GM18951 (cell line): ENCODE data around the gene MPDU1.

Experiments used
- POLR2A ChIP-seq: IDR thresholded peaks from 4 replicates; pipeline ENCODE4 v1.6.1; 2011; ENCODE audit warnings: mild to moderate bottlenecking; ENCODE audit not compliant: insufficient read length, insufficient read depth; ENCODE audit errors: extremely low read depth
- in situ Hi-C: fragments of 300-500 bp; cut with MboI; formaldehyde crosslinking; loops from one replicate; pipeline ENCODE4 v1.12.0; 2022; ENCODE audit warnings: low sequenced_read_pairs, mixed read lengths, inconsistent platforms; ENCODE audit not compliant: unreplicated experiment

MPDU1 gene

DNA sequence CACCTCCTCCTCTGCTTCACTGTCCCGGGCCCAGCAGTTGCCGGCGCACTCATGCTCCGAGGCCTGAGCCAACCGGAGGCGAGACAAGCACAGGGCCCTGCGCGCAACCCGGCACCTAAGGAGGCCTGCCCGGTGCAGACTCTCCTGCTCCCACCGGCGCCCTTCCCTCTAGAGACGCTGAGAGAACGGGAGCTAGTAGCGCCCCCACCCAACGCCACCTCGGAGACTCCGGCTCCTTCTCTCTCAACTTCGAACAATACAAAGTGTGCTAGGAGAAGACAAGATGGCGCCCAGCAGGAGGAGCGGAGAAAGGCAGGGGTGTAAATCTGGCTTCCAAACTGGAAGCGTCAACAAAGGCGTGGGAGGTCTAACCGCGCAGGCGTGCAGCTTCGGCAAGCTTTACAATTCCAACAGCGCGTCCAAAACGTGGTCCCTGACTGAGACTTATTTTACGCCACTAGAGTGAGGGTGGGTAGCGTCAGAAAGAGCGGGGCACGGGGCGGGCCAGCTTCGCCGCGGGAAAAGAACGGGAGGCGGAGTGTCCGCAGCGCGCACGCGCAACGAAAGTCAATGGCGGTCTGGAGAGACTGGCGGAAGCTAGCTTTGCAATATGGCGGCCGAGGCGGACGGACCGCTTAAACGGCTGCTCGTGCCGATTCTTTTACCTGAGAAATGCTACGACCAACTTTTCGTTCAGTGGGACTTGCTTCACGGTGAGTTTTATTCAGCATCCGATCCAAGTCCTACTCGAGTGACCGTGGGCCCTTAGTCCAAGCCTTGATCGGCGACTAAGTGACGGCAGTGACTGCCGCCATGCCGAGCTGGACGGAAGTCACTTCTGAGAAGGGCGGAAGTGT, at the start of gene MPDU1:
Gene MPDU1 (plus strand): TSS at position 600 of the 857 bp plus-strand sequence. CDS start 11 bp downstream, at position 611.
- in situ Hi-C loops, result no loop called here

GRCh38 chr17:7538050-7538449, 45.6 kb upstream of the MPDU1 start:
- in situ Hi-C loops, result no loop called here
- TF ChIP-seq POLR2A, result no peak

More for the DNA sequence above, at the start of gene MPDU1:
- TF ChIP-seq POLR2A, result peak; percentile 78

DNA sequence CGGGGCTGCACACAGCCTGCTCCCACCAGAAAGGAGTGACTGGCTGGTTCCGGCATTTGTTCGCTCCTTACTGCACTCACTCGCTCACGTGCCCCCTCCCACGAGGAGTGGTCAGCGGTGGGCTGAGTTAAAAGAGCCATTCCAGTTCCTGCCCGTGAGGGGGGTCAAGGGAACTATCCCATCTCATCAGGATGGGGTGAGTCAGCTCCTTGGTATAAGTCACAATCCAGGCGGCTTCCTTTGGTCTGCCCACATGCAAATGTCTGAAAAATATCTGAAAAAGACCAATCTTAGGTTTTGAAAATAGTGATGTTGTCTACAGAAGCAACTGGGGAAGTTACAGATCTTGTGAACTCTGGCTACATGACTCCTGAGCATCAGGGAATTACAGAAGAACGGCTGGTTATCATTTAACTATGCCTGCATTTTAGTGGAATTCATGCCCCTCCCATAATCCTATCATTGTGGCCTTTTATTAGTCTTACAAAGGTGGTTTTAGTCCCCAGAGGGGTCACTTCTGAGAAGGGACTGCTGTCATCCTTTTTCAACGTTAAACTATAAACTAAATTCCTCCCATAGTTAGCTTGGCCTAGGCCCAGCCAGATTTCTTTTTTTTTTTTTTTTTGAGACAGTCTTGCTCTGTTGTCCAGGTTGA, 44.6 kb upstream of the MPDU1 start:
- no peak for TF ChIP-seq POLR2A

GRCh38 chr17:7541074-7541621, 42.5 kb upstream of the MPDU1 start:
- no peak for TF ChIP-seq POLR2A

More for the DNA sequence above, 44.6 kb upstream of the MPDU1 start:
- in situ Hi-C loops, result no loop called here

GRCh38 chr17:7544911-7545310, 38.7 kb upstream of the MPDU1 start:
- TF ChIP-seq POLR2A, result no peak
- in situ Hi-C loops, result no loop called here

More at GRCh38 chr17:7541074-7541621, 42.5 kb upstream of the MPDU1 start:
- in situ Hi-C loops, result no loop called here

GRCh38 chr17:7548585-7549400, 34.9 kb upstream of the MPDU1 start, which contains the start of gene TNFSF12:
TSS of gene TNFSF12 (plus strand) at chr17:7549058. CDS start at chr17:7549154, 96 bp downstream.
- peak; percentile 84 for TF ChIP-seq POLR2A
- in situ Hi-C loops, result no loop called here

GRCh38 chr17:7549401-7550055, 34.1 kb upstream of the MPDU1 start:
- in situ Hi-C loops, result no loop called here
- no peak for TF ChIP-seq POLR2A

DNA sequence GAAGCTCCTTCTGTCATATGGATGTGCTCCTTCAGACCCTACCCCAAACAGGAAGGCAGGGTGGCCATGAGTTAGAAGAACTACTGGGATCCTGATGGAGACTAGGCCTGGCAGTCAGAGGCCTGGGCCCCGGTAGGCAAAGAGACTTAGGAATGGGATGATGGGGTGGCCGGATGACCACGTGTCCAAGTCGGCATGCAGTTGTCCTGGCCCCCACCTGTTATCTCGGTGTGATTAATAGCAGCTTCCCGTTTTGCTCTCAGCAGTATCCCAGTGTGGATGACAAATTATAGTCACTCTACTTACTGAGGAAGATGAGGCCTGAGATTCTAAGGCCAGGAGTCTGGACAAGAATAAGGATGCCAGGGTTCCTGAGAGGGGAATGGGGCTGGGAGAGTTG, 33.3 kb upstream of the MPDU1 start:
- in situ Hi-C loops, result no loop called here

GRCh38 chr17:7551396-7551795, 32.3 kb upstream of the MPDU1 start:
- in situ Hi-C loops, result no loop called here
- TF ChIP-seq POLR2A, result no peak

More for the DNA sequence above, 33.3 kb upstream of the MPDU1 start:
- no peak for TF ChIP-seq POLR2A

DNA sequence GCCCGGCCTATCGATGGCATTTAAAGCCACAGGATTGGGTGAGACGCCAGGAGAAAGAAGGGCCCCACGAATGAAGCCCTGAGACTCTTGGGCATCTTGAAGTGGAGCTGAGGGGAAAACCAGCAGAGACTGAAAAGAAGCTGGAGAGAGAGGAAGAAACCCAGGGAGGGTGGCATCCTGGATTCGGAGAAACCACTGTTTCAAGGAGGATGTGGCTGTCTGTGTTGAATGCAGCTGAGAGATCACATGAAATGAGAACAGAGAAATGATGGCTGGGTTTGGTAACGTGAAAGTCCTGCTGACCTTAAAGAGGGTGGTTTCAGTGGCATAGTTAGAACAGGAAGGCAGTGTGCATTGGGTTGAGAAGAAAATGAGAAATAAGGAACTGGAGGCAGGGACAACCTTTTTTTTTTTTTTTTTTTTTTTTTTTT, 31.0 kb upstream of the MPDU1 start:
- in situ Hi-C loops, result no loop called here
- no peak for TF ChIP-seq POLR2A

- TF ChIP-seq POLR2A, result no peak
- in situ Hi-C loops, result no loop called here
Measured at GRCh38 chr17:7553356-7553755, 30.3 kb upstream of the MPDU1 start.

DNA sequence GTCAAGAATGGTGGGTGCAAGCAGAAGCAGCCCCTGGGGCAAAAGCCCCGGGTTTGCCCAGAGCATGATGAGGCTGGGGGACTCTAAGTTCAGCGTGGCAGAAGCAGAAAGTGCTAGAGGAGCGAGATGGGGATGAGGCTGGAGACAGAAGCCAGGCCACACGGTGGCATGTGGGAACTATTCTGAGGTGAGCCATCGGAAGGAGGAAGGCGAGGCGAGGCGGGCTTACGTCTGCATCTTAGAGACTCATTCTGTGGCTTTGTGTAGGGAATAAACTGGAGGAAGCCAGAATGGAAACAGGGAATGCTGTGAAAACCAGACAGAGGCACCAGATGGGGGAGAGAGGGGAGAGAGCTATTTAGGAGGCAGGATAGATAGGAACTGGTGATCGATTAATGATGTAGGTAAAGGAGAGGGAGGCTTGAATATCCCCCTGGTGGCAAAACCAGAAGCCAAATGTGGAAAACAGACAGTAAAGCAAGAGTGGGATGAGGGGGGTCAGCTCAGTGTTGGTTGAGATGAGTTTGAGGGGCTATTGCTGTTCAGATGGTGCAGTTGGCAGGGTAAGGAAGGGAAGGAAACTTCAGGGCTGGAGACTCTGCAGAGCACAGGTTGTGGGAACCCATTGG, 28.2 kb upstream of the MPDU1 start:
- in situ Hi-C loops, result no loop called here
- TF ChIP-seq POLR2A, result no peak
